Loucy (cell line): ENCODE measurements around the gene PLAU.

Source experiments
- H2AFZ ChIP-seq: fragments of 200-600 bp; sonication (generic); 2 replicates; pipeline ENCODE4 v1.6.0; 2016; ENCODE audit warnings: antibody characterized with exemption, mild to moderate bottlenecking, low read length, moderate library complexity
- H3F3A ChIP-seq: fragments of 200-600 bp; 2 replicates; pipeline ENCODE4 v1.6.0; 2016; ENCODE audit warnings: antibody characterized with exemption, low read depth, mild to moderate bottlenecking
- H3K27me3 ChIP-seq: fragments of 200-600 bp; sonication (generic); 2 replicates; pipeline ENCODE4 v1.6.1; 2014; ENCODE audit warnings: low read length, mild to moderate bottlenecking; ENCODE audit not compliant: insufficient read depth, poor library complexity, severe bottlenecking
- H3K36me3 ChIP-seq: fragments of 200-600 bp; sonication (generic); 2 replicates; pipeline ENCODE4 v1.6.1; 2016; ENCODE audit warnings: low read length; ENCODE audit not compliant: insufficient read depth
- H3K4me1 ChIP-seq: fragments of 200-600 bp; sonication (generic); 2 replicates; pipeline ENCODE4 v1.5.1; 2014; ENCODE audit warnings: low read length, mild to moderate bottlenecking; ENCODE audit not compliant: insufficient read depth, poor library complexity, severe bottlenecking
- H3K4me2 ChIP-seq: fragments of 200-600 bp; sonication (generic); 2 replicates; pipeline ENCODE4 v1.6.0; 2014; ENCODE audit warnings: antibody characterized with exemption, low read length, low read depth, mild to moderate bottlenecking; ENCODE audit not compliant: poor library complexity, severe bottlenecking
- H3K4me3 ChIP-seq: fragments of 200-600 bp; sonication (generic); 2 replicates; pipeline ENCODE4 v1.5.1; 2014; ENCODE audit warnings: low read length, mild to moderate bottlenecking, mixed read lengths; ENCODE audit not compliant: poor library complexity, severe bottlenecking
- H3K79me2 ChIP-seq: fragments of 200-600 bp; sonication (generic); 2 replicates; pipeline ENCODE4 v1.6.1; 2014; ENCODE audit warnings: low read length; ENCODE audit not compliant: insufficient read depth
- H3K9ac ChIP-seq: fragments of 200-600 bp; sonication (generic); 2 replicates; pipeline ENCODE4 v1.6.0; 2014; ENCODE audit warnings: mild to moderate bottlenecking, low read depth, low read length, moderate library complexity; ENCODE audit not compliant: poor library complexity, severe bottlenecking
- H3K9me2 ChIP-seq: fragments of 200-600 bp; sonication (generic); replicated peaks from 2 replicates; pipeline ENCODE4 v1.6.1; 2016; ENCODE audit warnings: low read depth, low read length, mixed read lengths
- H3K9me3 ChIP-seq: fragments of 200-600 bp; sonication (generic); 2 replicates; pipeline ENCODE4 v1.6.1; 2014; ENCODE audit warnings: mild to moderate bottlenecking, antibody characterized with exemption, low read length, low read depth; ENCODE audit not compliant: insufficient read depth
- H4K20me1 ChIP-seq: fragments of 200-600 bp; sonication (generic); 2 replicates; pipeline ENCODE4 v1.6.0; 2014; ENCODE audit warnings: antibody characterized with exemption, low read length, mild to moderate bottlenecking; ENCODE audit not compliant: insufficient read depth, poor library complexity, severe bottlenecking
- EZH2phosphoT487 ChIP-seq: fragments of 200-600 bp; IDR thresholded peaks from 2 replicates; pipeline ENCODE4 v1.6.1; 2018; ENCODE audit warnings: antibody characterized with exemption, mild to moderate bottlenecking, moderate library complexity, borderline replicate concordance
- TF ChIP-seq, protein P1 (sequence below): fragments of 200-600 bp; sonication (generic); conservative IDR thresholded peaks from 2 replicates; pipeline ENCODE4 v1.5.1; 2014; ENCODE audit warnings: mild to moderate bottlenecking, antibody characterized with exemption, low read length

The PLAU gene

DNA sequence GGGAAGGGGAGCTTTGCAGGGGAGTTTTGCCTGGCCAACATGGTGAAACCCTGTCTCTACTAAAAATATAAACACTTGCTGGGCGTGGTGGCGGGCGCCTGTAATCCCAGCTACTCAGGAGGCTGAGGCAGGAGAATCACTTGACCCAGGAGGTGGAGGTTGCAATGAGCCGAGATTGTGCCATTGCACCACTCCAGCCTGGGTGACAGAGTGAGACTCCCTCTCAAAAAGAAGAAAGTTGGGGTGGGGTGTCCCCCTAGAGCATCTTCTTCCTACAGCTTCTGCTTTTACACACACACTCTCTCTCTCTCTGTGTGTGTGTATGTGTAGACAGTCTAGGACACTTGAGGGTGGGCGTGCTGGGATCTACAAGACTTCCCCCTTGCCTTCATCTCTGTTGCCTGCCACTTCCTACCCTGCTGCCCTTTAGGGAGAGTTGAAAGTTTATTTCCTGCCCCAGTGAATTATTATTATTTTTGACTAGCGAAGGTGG lies 21.7 kb downstream of the PLAU start:
- TF ChIP-seq, protein P1, sequence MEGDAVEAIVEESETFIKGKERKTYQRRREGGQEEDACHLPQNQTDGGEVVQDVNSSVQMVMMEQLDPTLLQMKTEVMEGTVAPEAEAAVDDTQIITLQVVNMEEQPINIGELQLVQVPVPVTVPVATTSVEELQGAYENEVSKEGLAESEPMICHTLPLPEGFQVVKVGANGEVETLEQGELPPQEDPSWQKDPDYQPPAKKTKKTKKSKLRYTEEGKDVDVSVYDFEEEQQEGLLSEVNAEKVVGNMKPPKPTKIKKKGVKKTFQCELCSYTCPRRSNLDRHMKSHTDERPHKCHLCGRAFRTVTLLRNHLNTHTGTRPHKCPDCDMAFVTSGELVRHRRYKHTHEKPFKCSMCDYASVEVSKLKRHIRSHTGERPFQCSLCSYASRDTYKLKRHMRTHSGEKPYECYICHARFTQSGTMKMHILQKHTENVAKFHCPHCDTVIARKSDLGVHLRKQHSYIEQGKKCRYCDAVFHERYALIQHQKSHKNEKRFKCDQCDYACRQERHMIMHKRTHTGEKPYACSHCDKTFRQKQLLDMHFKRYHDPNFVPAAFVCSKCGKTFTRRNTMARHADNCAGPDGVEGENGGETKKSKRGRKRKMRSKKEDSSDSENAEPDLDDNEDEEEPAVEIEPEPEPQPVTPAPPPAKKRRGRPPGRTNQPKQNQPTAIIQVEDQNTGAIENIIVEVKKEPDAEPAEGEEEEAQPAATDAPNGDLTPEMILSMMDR = no peak
- no peak for TF ChIP-seq EZH2phosphoT487
- Histone ChIP-seq H3K9me2 (no peaks in the 10 kb centered on the region), H2AFZ (peak overlapping the region; percentile 56)

DNA sequence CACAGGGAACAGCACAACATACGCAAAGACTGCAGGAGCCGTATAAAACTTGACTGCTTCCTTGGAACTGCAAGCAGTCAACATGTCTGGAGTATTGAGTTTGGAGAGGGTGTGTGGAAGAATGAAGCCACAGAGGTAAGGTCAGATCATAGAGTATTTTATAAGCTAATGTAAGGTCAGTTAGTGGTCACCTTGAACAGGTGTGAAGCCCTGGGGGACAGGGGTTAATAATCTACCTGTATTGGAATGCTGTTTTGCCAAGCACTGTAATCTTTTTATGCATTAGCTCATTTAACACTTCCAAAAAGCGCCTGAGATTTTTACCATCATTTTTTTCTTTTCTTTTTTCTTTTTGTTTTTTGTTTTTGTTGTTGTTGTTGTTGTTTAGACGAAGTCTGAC lies 23.1 kb downstream of the PLAU start:
- TF ChIP-seq, protein P1 = no peak
- TF ChIP-seq EZH2phosphoT487 = no peak
- H3K36me3 ChIP-seq = no peaks in the 10 kb centered on the region
- H3K4me1 ChIP-seq = peaks cover 16% of the 10 kb centered on the region
- H3K9ac ChIP-seq = no peak overlapping the region
- no peaks in the 10 kb centered on the region for H4K20me1 ChIP-seq
- H3K9me3 ChIP-seq = no peaks in the 10 kb centered on the region
- H3K79me2 ChIP-seq = no peaks in the 10 kb centered on the region
- no peak overlapping the region for H3K4me2 ChIP-seq
- H3F3A ChIP-seq = no peaks in the 10 kb centered on the region
- no peaks in the 10 kb centered on the region for H3K27me3 ChIP-seq
- no peaks in the 10 kb centered on the region for H3K9me2 ChIP-seq
- H3K4me3 ChIP-seq = no peak overlapping the region
- no peak overlapping the region for H2AFZ ChIP-seq

More for the DNA sequence above, 21.7 kb downstream of the PLAU start:
- Histone ChIP-seq H3F3A (no peaks in the 10 kb centered on the region), H3K79me2 (no peaks in the 10 kb centered on the region), H3K9me3 (no peaks in the 10 kb centered on the region), H3K4me1 (peaks cover 16% of the 10 kb centered on the region), H4K20me1 (no peaks in the 10 kb centered on the region), H3K9ac (no peak overlapping the region), H3K27me3 (no peaks in the 10 kb centered on the region), H3K4me2 (peak overlapping the region; percentile 49), H3K36me3 (no peaks in the 10 kb centered on the region), H3K4me3 (peak overlapping the region; percentile 36)

DNA sequence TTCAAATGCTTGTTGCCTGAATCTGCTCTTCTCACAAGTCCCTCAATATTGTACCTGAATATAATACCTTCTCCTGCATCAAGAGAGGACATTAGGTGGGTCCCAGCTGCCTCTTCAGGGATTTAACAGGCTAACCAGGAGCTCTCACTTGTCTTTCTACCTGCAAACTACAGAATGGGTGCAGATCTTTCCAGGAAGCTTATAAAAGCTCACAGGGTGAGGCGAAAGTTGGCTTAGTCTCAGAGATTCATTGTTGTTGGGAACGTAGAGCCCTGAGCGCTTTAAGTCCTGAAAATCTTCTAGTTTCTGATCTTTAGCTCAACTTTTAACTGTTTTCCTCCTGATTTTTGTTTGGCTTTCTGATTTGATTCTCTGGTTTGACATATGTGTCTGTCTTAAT lies 25.0 kb downstream of the PLAU start:
- no peak overlapping the region for H3K9ac ChIP-seq
- no peaks in the 10 kb centered on the region for H3K9me2 ChIP-seq
- no peak for TF ChIP-seq EZH2phosphoT487
- TF ChIP-seq, protein P1 = no peak
- H3K4me1 ChIP-seq = peaks cover 18% of the 10 kb centered on the region
- no peaks in the 10 kb centered on the region for H3K79me2 ChIP-seq
- no peak overlapping the region for H2AFZ ChIP-seq
- no peaks in the 10 kb centered on the region for H3K9me3 ChIP-seq
- H3K4me2 ChIP-seq = no peak overlapping the region
- no peak overlapping the region for H3K4me3 ChIP-seq
- H4K20me1 ChIP-seq = no peaks in the 10 kb centered on the region
- H3K27me3 ChIP-seq = no peaks in the 10 kb centered on the region
- H3F3A ChIP-seq = no peaks in the 10 kb centered on the region
- H3K36me3 ChIP-seq = no peaks in the 10 kb centered on the region
